ENCODE results near the gene CACNB3.

The CACNB3 gene

GRCh38 chr12:48789858-48790326, 28.4 kb upstream of the CACNB3 start:
- no peak for DNase-seq (ENCODE audit: low spot score)
- TF ChIP-seq CTCF (IDR thresholded peaks at IDR 0.05; ENCODE audit: extremely low read depth, missing control alignments): no peak

GRCh38 chr12:48793696-48794095, 24.6 kb upstream of the CACNB3 start:
- DNase-seq (ENCODE audit: low spot score): no peak
- no peak for TF ChIP-seq CTCF (IDR thresholded peaks at IDR 0.05; ENCODE audit: extremely low read depth, missing control alignments)

- DNase-seq (ENCODE audit: low spot score): no peak
- TF ChIP-seq CTCF (IDR thresholded peaks at IDR 0.05; ENCODE audit: extremely low read depth, missing control alignments): no peak
Observed at GRCh38 chr12:48794870-48795269, 23.4 kb upstream of the CACNB3 start.

- TF ChIP-seq CTCF (IDR thresholded peaks at IDR 0.05; ENCODE audit: extremely low read depth, missing control alignments): peak; percentile 88
- DNase-seq (ENCODE audit: low spot score): peak; percentile 84
Observed at GRCh38 chr12:48795550-48796455, 22.5 kb upstream of the CACNB3 start.

- DNase-seq (ENCODE audit: low spot score): no peak
- no peak for TF ChIP-seq CTCF (IDR thresholded peaks at IDR 0.05; ENCODE audit: extremely low read depth, missing control alignments)
Observed at GRCh38 chr12:48796976-48797375, 21.3 kb upstream of the CACNB3 start.

- TF ChIP-seq CTCF (IDR thresholded peaks at IDR 0.05; ENCODE audit: extremely low read depth, missing control alignments): no peak
- DNase-seq (ENCODE audit: low spot score): no peak
Observed at GRCh38 chr12:48800457-48800856, 17.8 kb upstream of the CACNB3 start.

- TF ChIP-seq CTCF (IDR thresholded peaks at IDR 0.05; ENCODE audit: extremely low read depth, missing control alignments): no peak
- no peak for DNase-seq (ENCODE audit: low spot score)
Observed at GRCh38 chr12:48800971-48801370, 17.3 kb upstream of the CACNB3 start.
